ENCODE measurements around the gene IFT27.
"Not testable (repeated sequence)": the region's sequence is repeated elsewhere in the genome, so short reads cannot be mapped to it uniquely, and the experiment has no call there.

IFT27 gene

GRCh38 chr22:36743591-36744412 lies 32.1 kb downstream of the IFT27 start:
- no peak for DNase-seq (ENCODE audit: low read depth)

GRCh38 chr22:36743011-36743410 lies 32.9 kb downstream of the IFT27 start:
- no peak for DNase-seq (ENCODE audit: low read depth)

- DNase-seq (ENCODE audit: low read depth) = no peak
These were observed 34.0 kb downstream of the IFT27 start for GRCh38 chr22:36741968-36742367.

GRCh38 chr22:36741204-36741793 lies 34.6 kb downstream of the IFT27 start:
- no peak for DNase-seq (ENCODE audit: low read depth)

GRCh38 chr22:36740716-36741115 lies 35.2 kb downstream of the IFT27 start:
- no peak for DNase-seq (ENCODE audit: low read depth)

GRCh38 chr22:36739185-36739584 lies 36.7 kb downstream of the IFT27 start:
- no peak for DNase-seq (ENCODE audit: low read depth)

GRCh38 chr22:36738416-36739020 lies 37.4 kb downstream of the IFT27 start:
- no peak for DNase-seq (ENCODE audit: low read depth)

- DNase-seq (ENCODE audit: low read depth) = no peak
These were observed 38.1 kb downstream of the IFT27 start for GRCh38 chr22:36737776-36738175.

GRCh38 chr22:36736701-36737320 lies 39.1 kb downstream of the IFT27 start:
- no peak for DNase-seq (ENCODE audit: low read depth)

- DNase-seq (ENCODE audit: low read depth) = peak; percentile 31
These were observed 41.5 kb downstream of the IFT27 start for GRCh38 chr22:36734171-36735058.

- DNase-seq (ENCODE audit: low read depth) = no peak
These were observed 42.6 kb downstream of the IFT27 start for GRCh38 chr22:36733271-36733670.

GRCh38 chr22:36732609-36733008 lies 43.3 kb downstream of the IFT27 start:
- no peak for DNase-seq (ENCODE audit: low read depth)

GRCh38 chr22:36731916-36732315 lies 44.0 kb downstream of the IFT27 start:
- DNase-seq (ENCODE audit: low read depth) = no peak

GRCh38 chr22:36731321-36731720 lies 44.6 kb downstream of the IFT27 start:
- DNase-seq (ENCODE audit: low read depth) = not testable (repeated sequence)

- no peak for DNase-seq (ENCODE audit: low read depth)
These were observed 45.6 kb downstream of the IFT27 start for GRCh38 chr22:36730176-36730858.

- DNase-seq (ENCODE audit: low read depth) = no peak
These were observed 46.6 kb downstream of the IFT27 start for GRCh38 chr22:36729321-36729720.

GRCh38 chr22:36728505-36728904 lies 47.4 kb downstream of the IFT27 start:
- DNase-seq (ENCODE audit: low read depth) = no peak

- no peak for DNase-seq (ENCODE audit: low read depth)
These were observed 47.9 kb downstream of the IFT27 start for GRCh38 chr22:36727927-36728488.

GRCh38 chr22:36727110-36727509 lies 48.8 kb downstream of the IFT27 start:
- no peak for DNase-seq (ENCODE audit: low read depth)

- DNase-seq (ENCODE audit: low read depth) = no peak
These were observed 49.9 kb downstream of the IFT27 start for GRCh38 chr22:36726007-36726380.

Data from fibroblast of gingiva (primary cell).